HG03558 (cell line): ENCODE data around the gene PRIM2.
"Not testable (repeated sequence)": the region's sequence is repeated elsewhere in the genome, so short reads cannot be mapped to it uniquely, and the experiment has no call there.

Experiments used
- ATAC-seq: cut with Tn5 transposase; IDR thresholded peaks from one replicate; pipeline ENCODE4 v1.9.1; 2021; ENCODE audit warnings: moderate number of reproducible peaks; ENCODE audit not compliant: unreplicated experiment; ENCODE audit errors: extremely low read depth

PRIM2 gene

GRCh38 chr6:57358319-57358718, 40.9 kb downstream of the PRIM2 start:
- not testable (repeated sequence) for ATAC-seq

GRCh38 chr6:57359766-57360165, 42.3 kb downstream of the PRIM2 start:
- ATAC-seq: not testable (repeated sequence)

- ATAC-seq: not testable (repeated sequence)
Measured at GRCh38 chr6:57362340-57362739, 44.9 kb downstream of the PRIM2 start.

GRCh38 chr6:57365076-57365583, 47.7 kb downstream of the PRIM2 start:
- not testable (repeated sequence) for ATAC-seq

GRCh38 chr6:57368965-57369731, 51.7 kb downstream of the PRIM2 start:
- not testable (repeated sequence) for ATAC-seq

GRCh38 chr6:57371779-57372178, 54.3 kb downstream of the PRIM2 start:
- not testable (repeated sequence) for ATAC-seq

GRCh38 chr6:57374764-57375163, 57.3 kb downstream of the PRIM2 start:
- not testable (repeated sequence) for ATAC-seq

GRCh38 chr6:57376083-57376482, 58.7 kb downstream of the PRIM2 start:
- ATAC-seq: not testable (repeated sequence)

- ATAC-seq: not testable (repeated sequence)
Measured at GRCh38 chr6:57389038-57389592, 71.7 kb downstream of the PRIM2 start.

- ATAC-seq: not testable (repeated sequence)
Measured at GRCh38 chr6:57390818-57391217, 73.4 kb downstream of the PRIM2 start.

- ATAC-seq: not testable (repeated sequence)
Measured at GRCh38 chr6:57392047-57392446, 74.6 kb downstream of the PRIM2 start.

GRCh38 chr6:57419341-57419740, 101.9 kb downstream of the PRIM2 start:
- ATAC-seq: not testable (repeated sequence)

GRCh38 chr6:57421503-57421902, 104.1 kb downstream of the PRIM2 start:
- ATAC-seq: no peak

- no peak for ATAC-seq
Measured at GRCh38 chr6:57423468-57423867, 106.0 kb downstream of the PRIM2 start.

- ATAC-seq: not testable (repeated sequence)
Measured at GRCh38 chr6:57431742-57432141, 114.3 kb downstream of the PRIM2 start.

- no peak for ATAC-seq
Measured at GRCh38 chr6:57432157-57432556, 114.7 kb downstream of the PRIM2 start.

GRCh38 chr6:57432919-57433684, 115.7 kb downstream of the PRIM2 start:
- peak; percentile 42 for ATAC-seq

- ATAC-seq: not testable (repeated sequence)
Measured at GRCh38 chr6:57433790-57434189, 116.4 kb downstream of the PRIM2 start.

GRCh38 chr6:57434944-57435343, 117.5 kb downstream of the PRIM2 start:
- no peak for ATAC-seq

- ATAC-seq: no peak
Measured at GRCh38 chr6:57435475-57436160, 118.2 kb downstream of the PRIM2 start.
